GM19324 (cell line): ENCODE data around the gene TBC1D14.

ENCODE experiments used
- ATAC-seq: cut with Tn5 transposase; IDR thresholded peaks from one replicate; pipeline ENCODE4 v1.9.1; 2021; ENCODE audit warnings: mild to moderate bottlenecking, moderate library complexity; ENCODE audit not compliant: unreplicated experiment, low FRiP score

The TBC1D14 gene

DNA sequence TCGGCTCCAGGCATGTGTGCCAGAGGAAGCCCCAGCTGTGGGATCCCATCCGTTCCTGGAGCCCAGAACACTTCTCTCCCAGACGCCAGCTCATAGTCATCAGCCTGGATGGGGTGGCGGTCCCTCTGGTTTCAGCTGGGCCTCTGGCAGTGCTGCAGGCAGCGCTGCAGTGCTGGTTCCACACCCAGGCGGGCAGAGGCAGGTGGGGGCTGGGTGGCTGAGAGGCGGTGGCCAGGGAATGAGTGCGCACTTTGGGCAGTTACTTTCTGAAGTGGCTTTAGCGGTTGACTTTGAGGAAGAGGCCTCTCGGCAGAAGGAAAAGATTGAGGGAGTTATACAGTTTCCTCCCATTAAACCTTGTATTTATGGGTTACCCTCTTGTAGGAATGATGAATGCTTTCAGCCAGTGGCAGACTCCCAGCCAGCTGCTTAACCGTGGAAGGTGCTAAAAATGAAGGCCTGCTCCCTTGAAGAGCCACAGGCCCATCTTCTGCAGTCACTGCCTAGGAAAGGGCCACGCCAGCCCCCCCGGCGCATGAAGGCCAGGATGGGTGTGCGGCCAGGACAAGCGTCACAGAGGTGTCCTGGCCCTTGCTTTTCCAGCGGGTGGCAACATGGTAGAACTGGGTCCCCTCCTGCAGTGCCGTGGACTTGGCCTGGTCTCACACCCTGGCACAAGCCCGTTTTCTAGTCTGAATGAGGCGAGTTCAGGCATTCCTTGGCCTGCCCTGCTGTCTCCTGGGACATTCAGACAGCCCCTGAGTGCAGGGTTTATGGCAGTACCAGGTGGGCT lies 143.5 kb downstream of the TBC1D14 start:
- ATAC-seq = no peak

DNA sequence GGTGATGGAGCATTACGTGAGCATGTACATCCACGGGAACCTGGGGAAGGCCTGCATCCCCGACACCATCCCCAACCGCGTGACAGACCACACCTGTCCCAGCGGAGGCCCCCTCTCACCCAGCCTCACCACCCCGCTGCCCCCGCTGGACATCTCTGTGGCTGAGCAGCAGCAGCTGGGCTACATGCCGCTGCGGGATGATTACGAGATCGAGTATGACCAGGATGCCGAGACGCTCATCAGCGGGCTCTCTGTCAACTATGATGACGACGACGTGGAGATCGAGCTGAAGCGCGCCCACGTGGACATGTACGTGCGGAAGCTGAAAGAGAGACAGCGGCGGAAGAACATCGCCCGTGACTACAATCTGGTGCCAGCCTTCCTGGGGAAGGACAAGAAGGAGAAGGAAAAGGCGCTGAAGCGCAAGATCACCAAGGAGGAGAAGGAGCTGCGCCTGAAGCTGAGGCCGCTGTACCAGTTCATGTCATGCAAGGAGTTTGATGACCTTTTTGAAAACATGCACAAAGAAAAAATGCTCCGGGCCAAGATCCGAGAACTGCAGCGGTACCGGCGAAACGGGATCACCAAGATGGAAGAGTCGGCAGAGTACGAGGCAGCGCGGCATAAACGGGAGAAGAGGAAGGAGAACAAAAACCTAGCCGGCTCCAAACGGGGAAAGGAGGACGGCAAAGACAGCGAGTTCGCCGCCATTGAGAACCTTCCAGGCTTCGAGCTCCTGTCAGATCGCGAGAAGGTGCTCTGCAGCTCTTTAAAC lies 144.7 kb downstream of the TBC1D14 start:
- no peak for ATAC-seq

GRCh38 chr4:7055111-7055989 lies 145.7 kb downstream of the TBC1D14 start:
- no peak for ATAC-seq

GRCh38 chr4:7055990-7056325 lies 146.3 kb downstream of the TBC1D14 start:
- no peak for ATAC-seq

DNA sequence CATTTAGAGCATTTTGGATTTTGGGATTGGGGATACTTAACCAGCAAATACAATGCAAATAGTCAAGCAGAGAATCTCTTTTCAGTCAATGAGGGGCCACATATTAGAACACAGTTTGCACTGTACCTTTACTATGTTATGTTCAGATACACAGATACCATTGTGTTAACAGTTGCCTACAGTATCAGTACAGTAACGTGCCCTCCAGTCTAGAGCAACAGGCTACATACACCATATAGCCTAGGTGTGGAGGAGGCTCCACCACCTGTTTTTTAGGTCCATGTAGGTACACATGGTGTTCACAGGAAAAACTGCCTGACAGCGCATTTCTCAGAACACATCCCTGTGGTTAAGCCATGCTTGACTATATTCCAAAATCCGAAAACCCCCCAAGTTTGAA lies 149.2 kb downstream of the TBC1D14 start:
- ATAC-seq = peak; percentile 19

DNA sequence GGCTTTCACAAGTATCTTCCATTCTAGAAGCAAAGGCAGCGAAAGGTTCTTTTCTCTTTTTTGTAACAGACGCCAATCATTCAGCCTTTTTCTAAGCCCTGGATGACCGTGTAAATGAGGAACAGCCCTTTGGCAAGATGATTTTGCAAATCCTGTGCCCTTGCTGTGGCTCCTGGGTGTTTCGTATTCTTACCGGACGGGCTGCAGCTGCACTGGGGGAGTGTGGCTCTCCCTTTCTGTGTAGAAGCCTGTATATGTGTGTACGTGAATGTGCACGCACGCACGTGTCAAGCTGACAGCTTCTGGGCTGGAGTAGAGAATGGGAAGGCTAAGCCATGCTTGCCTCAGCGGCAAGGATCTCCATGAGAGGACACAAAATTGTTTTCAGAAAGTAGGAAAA lies 150.0 kb downstream of the TBC1D14 start:
- no peak for ATAC-seq

DNA sequence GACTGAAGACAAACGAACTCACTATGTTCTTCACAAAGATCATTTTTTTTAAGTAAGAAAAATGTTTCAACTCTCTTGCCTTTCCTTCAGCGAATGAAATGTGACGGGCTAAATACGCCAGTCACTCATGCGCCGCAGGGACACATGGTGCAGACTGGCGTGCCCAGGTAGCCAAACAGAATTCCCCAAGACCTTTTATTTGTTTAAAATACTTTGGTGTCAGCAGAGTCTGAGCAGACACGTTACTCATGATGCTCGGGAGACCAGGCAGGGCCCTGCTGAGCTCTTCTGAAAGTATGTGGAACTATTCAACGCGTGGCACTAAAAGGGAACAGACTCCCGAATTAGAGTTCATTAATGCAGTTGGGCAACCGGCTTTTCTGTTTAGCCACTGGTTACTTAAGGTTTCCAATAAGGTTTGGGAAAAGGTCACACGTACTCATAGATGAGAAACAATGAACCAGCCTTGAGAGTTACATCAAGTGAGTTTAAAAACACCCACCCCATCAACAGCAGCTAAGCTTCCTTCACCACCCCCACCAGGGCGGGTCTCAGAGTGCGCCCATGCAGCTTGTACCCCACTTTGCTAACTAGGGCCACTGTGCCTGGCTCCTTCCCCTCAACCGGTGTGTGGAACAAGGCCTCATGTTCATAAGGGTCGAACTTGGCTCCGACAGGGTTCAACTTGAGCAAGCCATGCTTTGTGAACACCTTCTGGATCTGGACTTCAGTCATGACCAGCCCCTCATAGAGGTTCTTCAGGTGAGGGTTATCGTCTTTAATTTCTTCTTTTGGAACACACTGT lies 150.9 kb downstream of the TBC1D14 start:
- no peak for ATAC-seq

GRCh38 chr4:7061815-7062214 lies 152.2 kb downstream of the TBC1D14 start:
- no peak for ATAC-seq

DNA sequence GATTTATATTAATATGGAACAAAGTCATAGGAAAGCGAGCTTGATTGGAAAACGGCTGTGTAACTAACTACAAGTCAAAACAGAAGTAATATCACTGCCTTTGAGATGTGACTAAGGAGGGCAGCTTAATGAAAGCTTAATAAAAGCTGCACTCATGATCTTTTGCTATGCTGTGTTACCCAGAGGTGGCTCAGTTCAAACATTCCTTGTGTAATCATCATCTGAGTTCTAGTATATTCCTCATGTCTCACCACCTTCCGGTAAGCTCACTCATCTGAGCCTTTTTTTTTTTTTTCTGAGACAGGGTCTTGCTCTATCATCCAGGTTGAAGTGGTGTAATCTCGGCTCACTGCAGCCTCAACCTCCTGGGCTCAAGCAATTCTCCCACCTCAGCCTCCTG lies 153.2 kb downstream of the TBC1D14 start:
- ATAC-seq = no peak

GRCh38 chr4:7063362-7063761 lies 153.7 kb downstream of the TBC1D14 start:
- no peak for ATAC-seq

GRCh38 chr4:7066006-7066405 lies 156.4 kb downstream of the TBC1D14 start:
- ATAC-seq = no peak

GRCh38 chr4:7066493-7066892 lies 156.9 kb downstream of the TBC1D14 start:
- ATAC-seq = no peak

DNA sequence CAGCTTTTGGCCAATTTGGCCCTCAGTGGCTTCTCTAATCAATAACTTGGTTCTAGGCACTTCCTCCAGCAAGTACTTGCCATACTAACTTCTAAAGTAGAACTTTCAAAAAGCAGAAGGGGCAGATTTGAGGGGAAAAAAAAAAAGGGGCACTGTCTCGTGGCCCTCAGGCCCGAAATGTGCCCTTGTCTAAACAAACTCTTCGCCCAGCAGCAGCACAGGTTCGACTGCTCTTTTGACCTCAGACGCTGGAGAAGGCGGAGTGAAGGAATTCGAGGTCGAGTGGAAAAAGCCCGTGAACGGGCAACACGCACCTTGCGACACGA lies 157.5 kb downstream of the TBC1D14 start:
- no peak for ATAC-seq

- ATAC-seq = peak; percentile 96
Measured at GRCh38 chr4:7067452-7068278, 158.0 kb downstream of the TBC1D14 start, which contains the start of gene GRPEL1. Gene GRPEL1 (minus strand): TSS chr4:7068064. CDS start chr4:7068032, 32 bp downstream.

DNA sequence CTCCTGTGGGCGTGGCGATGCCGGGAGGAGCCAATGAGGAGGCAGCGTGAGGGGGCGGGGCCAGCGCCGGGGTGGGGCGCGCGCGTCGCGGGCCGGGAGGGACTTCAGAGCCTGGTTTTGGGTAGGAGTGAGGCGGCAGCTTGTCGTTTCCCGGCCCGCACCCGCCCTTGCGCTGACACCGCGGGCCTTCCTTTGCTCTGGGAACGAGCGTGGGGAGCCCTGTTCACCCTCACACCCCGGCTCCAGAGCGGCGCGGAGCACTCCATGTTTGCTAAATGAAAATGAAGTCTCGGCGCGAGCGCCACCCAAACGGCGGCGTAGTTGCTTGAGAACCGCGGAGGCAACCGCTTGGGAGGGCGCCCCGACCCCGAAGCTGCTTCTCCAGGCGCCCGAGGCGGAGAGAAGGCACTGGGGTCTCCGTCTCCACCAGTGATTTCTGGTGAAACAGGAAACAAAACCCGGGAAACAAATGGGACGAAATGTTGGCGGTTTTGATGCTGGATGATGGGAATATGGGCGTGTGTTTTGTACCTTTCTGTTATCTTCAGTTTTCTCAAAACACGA lies 158.7 kb downstream of the TBC1D14 start:
- ATAC-seq = peak; percentile 9

- no peak for ATAC-seq
Measured at GRCh38 chr4:7068883-7069282, 159.3 kb downstream of the TBC1D14 start.

DNA sequence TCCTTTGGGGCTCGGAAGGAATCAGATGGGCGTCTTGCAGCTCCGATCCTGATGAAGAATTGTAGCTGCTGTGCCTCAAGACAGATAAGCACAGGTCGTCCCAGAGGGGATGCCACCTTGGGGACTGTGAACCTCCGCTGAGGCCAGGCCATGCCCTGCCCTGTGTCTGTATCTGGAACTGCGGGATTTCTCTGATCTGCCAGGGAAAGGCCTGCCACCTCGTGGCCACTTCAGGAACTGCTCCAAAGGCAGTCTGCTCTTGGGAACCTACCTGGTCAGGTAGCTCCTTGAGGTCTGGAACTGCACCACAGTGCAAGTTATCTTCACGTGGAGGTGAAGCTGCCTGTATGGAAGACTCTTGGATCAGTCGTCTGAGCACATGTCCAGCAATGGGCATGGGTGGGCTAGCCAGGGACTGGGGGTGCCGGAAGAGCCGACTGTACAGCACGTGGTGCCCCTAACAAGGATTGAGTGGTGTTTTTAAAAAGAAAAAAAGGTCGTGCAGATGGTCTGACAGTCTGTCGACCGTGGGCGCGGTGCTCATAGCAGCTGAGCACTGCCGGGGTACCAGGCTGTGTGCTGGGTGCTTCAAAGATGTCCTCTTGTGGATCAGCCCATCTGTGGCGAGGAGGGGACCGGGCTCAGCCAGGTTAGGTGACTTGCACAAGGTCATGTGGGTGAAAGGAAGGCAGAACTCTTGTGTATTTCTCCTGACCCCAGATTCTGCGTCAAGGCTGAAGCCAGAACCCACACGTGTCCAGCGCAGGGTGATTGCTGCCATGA lies 161.3 kb downstream of the TBC1D14 start:
- no peak for ATAC-seq

DNA sequence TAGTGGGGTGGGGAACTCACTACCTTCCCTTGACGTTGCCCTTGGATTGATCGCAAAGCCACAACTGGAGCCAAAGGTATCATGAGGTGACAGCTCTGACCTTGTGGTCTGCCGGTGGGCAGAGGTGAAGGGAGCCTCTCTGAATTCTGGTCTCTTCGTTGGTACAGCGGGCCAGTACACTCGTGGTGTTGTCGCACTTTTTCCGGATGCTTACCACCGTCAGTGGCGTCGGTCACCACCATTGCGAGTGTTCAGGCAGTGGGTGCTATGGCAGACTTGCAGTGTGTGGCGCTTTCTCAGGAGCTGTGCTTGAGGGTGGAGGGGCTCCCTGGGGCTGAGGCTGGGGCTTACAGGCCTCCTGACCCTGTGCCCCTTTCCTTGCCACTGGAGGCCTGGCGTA lies 163.4 kb downstream of the TBC1D14 start:
- ATAC-seq = no peak
